Breast epithelium (tissue), 3 donors: ENCODE measurements around the gene EIF1AY.

Experiments used
- POLR2AphosphoS5 ChIP-seq, 3 donors: sonication (generic); formaldehyde crosslinking; IDR thresholded peaks; one replicate each; pipeline ENCODE4 v1.6.1; 2017; ENCODE audit warnings: antibody characterized with exemption in 3 of 3
- TF ChIP-seq, protein P1 (sequence below), 3 donors: fragments of 450-650 bp; IDR thresholded peaks; one replicate each; pipeline ENCODE4 v1.5.1; 2016 to 2017; ENCODE audit warnings: antibody characterized with exemption in 3 of 3, mild to moderate bottlenecking in 3 of 3, moderate library complexity in 3 of 3

DNA sequence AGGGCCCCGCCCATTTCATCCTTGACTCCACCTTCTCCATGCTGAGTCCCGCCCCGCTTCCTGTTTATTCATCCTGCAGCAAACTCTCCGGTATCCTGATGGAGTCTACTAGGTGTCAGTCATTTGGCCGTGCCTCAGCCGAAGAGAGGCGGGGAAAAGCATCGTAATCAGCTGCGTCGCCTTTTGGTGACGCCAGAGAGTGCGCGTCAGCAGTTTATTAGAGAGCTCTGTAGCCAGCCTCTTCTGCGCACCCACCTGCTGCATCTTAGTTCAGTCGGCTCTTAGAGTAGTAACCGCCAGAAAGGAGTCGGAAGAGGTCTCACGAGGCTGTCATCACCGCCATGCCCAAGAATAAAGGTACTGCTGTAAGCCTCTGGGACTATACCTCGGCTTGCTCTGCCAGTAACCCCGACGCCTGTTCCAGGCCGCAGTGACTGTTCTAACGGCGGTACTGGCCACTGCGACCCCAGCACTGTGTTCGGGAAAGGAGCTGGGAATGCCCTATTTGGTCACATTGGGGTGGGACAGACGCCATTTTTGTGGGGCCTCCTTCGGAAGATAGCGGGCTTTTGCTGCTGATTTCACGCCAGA lies at the start of gene EIF1AY:
- TF ChIP-seq, protein P1, sequence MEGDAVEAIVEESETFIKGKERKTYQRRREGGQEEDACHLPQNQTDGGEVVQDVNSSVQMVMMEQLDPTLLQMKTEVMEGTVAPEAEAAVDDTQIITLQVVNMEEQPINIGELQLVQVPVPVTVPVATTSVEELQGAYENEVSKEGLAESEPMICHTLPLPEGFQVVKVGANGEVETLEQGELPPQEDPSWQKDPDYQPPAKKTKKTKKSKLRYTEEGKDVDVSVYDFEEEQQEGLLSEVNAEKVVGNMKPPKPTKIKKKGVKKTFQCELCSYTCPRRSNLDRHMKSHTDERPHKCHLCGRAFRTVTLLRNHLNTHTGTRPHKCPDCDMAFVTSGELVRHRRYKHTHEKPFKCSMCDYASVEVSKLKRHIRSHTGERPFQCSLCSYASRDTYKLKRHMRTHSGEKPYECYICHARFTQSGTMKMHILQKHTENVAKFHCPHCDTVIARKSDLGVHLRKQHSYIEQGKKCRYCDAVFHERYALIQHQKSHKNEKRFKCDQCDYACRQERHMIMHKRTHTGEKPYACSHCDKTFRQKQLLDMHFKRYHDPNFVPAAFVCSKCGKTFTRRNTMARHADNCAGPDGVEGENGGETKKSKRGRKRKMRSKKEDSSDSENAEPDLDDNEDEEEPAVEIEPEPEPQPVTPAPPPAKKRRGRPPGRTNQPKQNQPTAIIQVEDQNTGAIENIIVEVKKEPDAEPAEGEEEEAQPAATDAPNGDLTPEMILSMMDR (IDR thresholded peaks at IDR 0.05) = no peak
- peak in 1 of 3 donors; percentile 79 for TF ChIP-seq POLR2AphosphoS5 (IDR thresholded peaks at IDR 0.05)
